Peyer's patch (tissue), 4 donors: ENCODE measurements around the gene VWF. TPM values are rescaled to one million over a fixed set of nuclear protein-coding genes. Genes with fewer than 3 reads are reported as not detected.

ENCODE experiments used
- DNase-seq, 3 donors: peaks; one replicate each; pipeline ENCODE4 v3.0.0-alpha.2; 2017 to 2019
- H3K27ac ChIP-seq, 4 donors: fragments of 200-600 bp; sonication (generic); one replicate each; pipeline ENCODE4 v1.5.1; 2016 to 2019
- H3K27me3 ChIP-seq, 2 donors: fragments of 200-600 bp; sonication (generic); one replicate each; pipeline ENCODE4 v1.5.1; 2019
- H3K36me3 ChIP-seq, 3 donors: fragments of 200-600 bp; sonication (generic); one replicate each; pipeline ENCODE4 v1.5.1; 2016 to 2019
- H3K4me1 ChIP-seq, 4 donors: fragments of 200-600 bp; sonication (generic); one replicate each; pipeline ENCODE4 v1.5.1; 2016 to 2019
- H3K4me3 ChIP-seq, 4 donors: fragments of 200-600 bp; sonication (generic); 1 replicate in 3 of 4; 2 replicates in 1 of 4; pipeline ENCODE4 v1.5.1; 2016 to 2019; ENCODE audit warnings: mild to moderate bottlenecking in 1 of 4
- H3K9me3 ChIP-seq, 4 donors: fragments of 200-600 bp; sonication (generic); one replicate each; pipeline ENCODE4 v1.5.1; 2016 to 2019; ENCODE audit warnings: mild to moderate bottlenecking in 1 of 4
- CTCF ChIP-seq, 6 experiments: fragments of 450-650 bp in 4 of 6; fragments of 200-600 bp in 2 of 6; sonication (generic) in 1 of 6; IDR thresholded peaks; one replicate each; pipeline ENCODE4 v1.5.1; 2017 to 2019; ENCODE audit warnings: antibody characterized with exemption in 6 of 6, mild to moderate bottlenecking in 3 of 6, moderate library complexity in 1 of 6
- POLR2A ChIP-seq, 2 donors: fragments of 450-650 bp; IDR thresholded peaks; one replicate each; pipeline ENCODE4 v1.5.1; 2017; ENCODE audit warnings: antibody characterized with exemption in 2 of 2, mild to moderate bottlenecking in 2 of 2, moderate library complexity in 2 of 2
- total RNA-seq, 4 donors: library from RNA; depleted of rRNA; stranded (reverse); fragments of >200 nt; gene quantifications; one replicate each; pipeline ENCODE4 v1.1.0, GENCODE V29; 2016

VWF gene
- total RNA-seq, 4 donors from 2014 or later = 21.5 to 98.2 (median 62.7) TPM

GRCh38 chr12:5941907-5942306 lies 182.6 kb downstream of the VWF start:
- H3K4me3 ChIP-seq = no peak overlapping the region
- no peaks in the 10 kb centered on the region for H3K9me3 ChIP-seq
- H3K27me3 ChIP-seq = peaks cover 0 to 12% of the 10 kb centered on the region in 2 donors
- H3K36me3 ChIP-seq = no peaks in the 10 kb centered on the region
- no peak for DNase-seq
- no peak overlapping the region for H3K27ac ChIP-seq
- peaks cover 0 to 9% (median 0%) of the 10 kb centered on the region in 4 donors for H3K4me1 ChIP-seq
- TF ChIP-seq POLR2A (IDR thresholded peaks at IDR 0.05) = no peak
- no peak for TF ChIP-seq CTCF (IDR thresholded peaks at IDR 0.05)

- Histone ChIP-seq H3K9me3 (no peaks in the 10 kb centered on the region), H3K4me1 (no peaks in the 10 kb centered on the region), H3K27me3 (no peaks in the 10 kb centered on the region), H3K4me3 (no peak overlapping the region), H3K36me3 (no peaks in the 10 kb centered on the region), H3K27ac (no peak overlapping the region)
- no peak for TF ChIP-seq POLR2A (IDR thresholded peaks at IDR 0.05)
- no peak for TF ChIP-seq CTCF (IDR thresholded peaks at IDR 0.05)
- no peak for DNase-seq
Measured at GRCh38 chr12:5927732-5928516, 196.5 kb downstream of the VWF start.

- Histone ChIP-seq H3K27me3 (no peaks in the 10 kb centered on the region), H3K4me1 (no peaks in the 10 kb centered on the region), H3K4me3 (no peak overlapping the region), H3K9me3 (no peaks in the 10 kb centered on the region), H3K36me3 (no peaks in the 10 kb centered on the region), H3K27ac (no peak overlapping the region)
- TF ChIP-seq POLR2A (IDR thresholded peaks at IDR 0.05) = no peak
- TF ChIP-seq CTCF (IDR thresholded peaks at IDR 0.05) = no peak
- no peak for DNase-seq
Measured at GRCh38 chr12:5925646-5926045, 198.8 kb downstream of the VWF start.

GRCh38 chr12:5924342-5924741 lies 200.1 kb downstream of the VWF start:
- Histone ChIP-seq H3K4me3 (no peak overlapping the region), H3K4me1 (no peaks in the 10 kb centered on the region), H3K27me3 (no peaks in the 10 kb centered on the region), H3K27ac (no peak overlapping the region), H3K36me3 (no peaks in the 10 kb centered on the region), H3K9me3 (no peaks in the 10 kb centered on the region)
- TF ChIP-seq CTCF (IDR thresholded peaks at IDR 0.05) (no peak), POLR2A (IDR thresholded peaks at IDR 0.05) (no peak)
- DNase-seq = no peak

GRCh38 chr12:5923751-5924150 lies 200.7 kb downstream of the VWF start:
- Histone ChIP-seq H3K4me1 (no peaks in the 10 kb centered on the region), H3K4me3 (no peak overlapping the region), H3K27me3 (no peaks in the 10 kb centered on the region), H3K9me3 (no peaks in the 10 kb centered on the region), H3K36me3 (no peaks in the 10 kb centered on the region), H3K27ac (no peak overlapping the region)
- TF ChIP-seq POLR2A (IDR thresholded peaks at IDR 0.05) = no peak
- TF ChIP-seq CTCF (IDR thresholded peaks at IDR 0.05) = no peak
- DNase-seq = no peak
